ENCODE results near the gene SMAD6.
"Not testable (repeated sequence)": the region's sequence is repeated elsewhere in the genome, so short reads cannot be mapped to it uniquely, and the experiment has no call there.

SMAD6 gene

GRCh38 chr15:66828817-66829541, 126.9 kb downstream of the SMAD6 start:
- not testable (repeated sequence) for DNase-seq

- no peak for DNase-seq
These were observed 127.6 kb downstream of the SMAD6 start for GRCh38 chr15:66829551-66830121.

GRCh38 chr15:66830358-66830757, 128.3 kb downstream of the SMAD6 start:
- no peak for DNase-seq

- DNase-seq = no peak
These were observed 128.8 kb downstream of the SMAD6 start for GRCh38 chr15:66830823-66831222.

GRCh38 chr15:66831289-66831688, 129.3 kb downstream of the SMAD6 start:
- DNase-seq = no peak

GRCh38 chr15:66831801-66832390, 129.9 kb downstream of the SMAD6 start:
- no peak for DNase-seq

Data from NCI-H82 (cell line).